GM19351 (cell line): ENCODE data around the gene SLC35F4.
"Not testable (repeated sequence)": the region's sequence is repeated elsewhere in the genome, so short reads cannot be mapped to it uniquely, and the experiment has no call there.

ENCODE experiments used
- ATAC-seq: cut with Tn5 transposase; IDR thresholded peaks from one replicate; pipeline ENCODE4 v1.9.1; 2021; ENCODE audit warnings: mild to moderate bottlenecking, moderate library complexity; ENCODE audit not compliant: unreplicated experiment

The SLC35F4 gene

DNA sequence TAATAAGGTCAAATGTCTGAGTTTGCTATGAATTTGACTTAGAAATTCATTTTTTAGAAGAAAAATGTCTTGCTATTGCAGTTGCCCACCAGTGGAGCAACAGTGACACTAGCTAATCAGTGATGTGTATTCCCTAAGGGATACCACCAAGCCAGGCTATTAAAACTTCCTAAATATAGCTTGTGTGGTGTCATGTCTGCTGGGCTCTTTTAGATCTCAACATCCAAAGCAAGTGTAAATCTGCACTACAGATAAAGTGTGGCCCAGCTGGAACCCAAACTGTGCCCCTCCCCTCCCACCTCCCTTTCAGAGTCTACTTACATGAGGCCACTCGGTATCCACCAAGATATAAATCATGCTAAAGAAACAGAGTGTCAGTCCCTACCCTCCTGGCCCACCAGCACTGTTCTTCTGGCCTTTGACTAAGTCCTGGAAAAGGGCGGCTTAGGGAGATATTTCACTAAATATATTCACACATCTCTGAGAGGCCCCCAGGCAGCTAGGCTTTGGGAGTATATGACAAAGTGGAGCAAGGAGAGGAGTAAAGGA is 53.8 kb downstream of the SLC35F4 start:
- ATAC-seq: no peak

DNA sequence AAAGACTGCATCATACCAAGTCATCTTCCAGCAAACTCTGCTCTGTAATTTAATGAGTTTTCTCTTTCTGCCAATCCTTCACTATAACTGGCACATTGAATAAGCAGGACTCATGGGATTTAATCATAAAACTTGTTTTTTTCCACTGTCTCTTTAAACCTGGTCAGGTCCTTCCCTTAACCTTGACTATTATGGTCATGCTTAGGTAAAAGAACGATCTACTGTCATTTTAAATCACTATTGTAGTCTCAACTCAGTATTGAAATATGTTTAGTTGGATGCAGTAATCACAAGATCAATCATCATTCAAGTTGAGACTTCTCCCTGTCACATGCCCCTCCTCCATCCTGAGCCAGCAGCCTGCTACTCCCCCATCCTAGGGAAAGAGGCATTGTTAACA is 56.1 kb downstream of the SLC35F4 start:
- ATAC-seq: no peak

DNA sequence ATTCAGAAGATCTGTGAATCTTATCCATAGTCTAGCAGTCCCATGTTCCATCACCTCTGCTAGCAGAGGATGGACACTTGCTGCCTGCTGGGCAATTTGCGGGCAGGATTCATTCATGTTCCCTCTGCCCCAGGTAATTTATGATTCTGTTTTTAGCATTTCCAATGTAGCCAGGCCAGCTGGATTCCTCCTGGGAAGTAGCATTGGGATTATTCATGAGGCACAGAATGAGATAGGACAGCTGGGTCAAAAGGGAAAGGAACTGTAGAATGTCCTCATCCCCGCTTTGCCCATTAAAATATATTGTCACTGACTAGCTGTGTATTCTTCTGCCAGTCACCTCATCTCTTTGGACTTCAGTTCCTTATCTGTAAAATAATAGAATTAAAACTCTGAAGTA is 68.7 kb downstream of the SLC35F4 start:
- ATAC-seq: no peak

DNA sequence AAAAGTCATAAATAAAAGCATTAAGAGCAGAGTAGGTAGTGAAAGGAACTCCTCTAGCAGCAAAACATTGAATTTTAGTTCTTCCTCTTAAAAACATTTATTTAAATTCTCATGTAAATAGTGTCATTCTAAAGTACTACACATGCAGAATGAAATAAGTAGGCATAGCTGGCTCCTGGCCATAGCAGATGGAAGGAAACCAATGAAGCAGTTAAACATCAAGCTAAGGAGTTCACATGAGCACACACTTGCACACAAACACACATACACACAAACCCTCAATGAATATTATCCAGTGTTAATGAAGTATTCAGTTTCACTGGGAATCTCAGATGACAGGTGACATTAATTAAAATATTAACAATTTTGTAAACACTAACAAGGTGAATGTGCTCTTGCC is 69.3 kb downstream of the SLC35F4 start:
- no peak for ATAC-seq

DNA sequence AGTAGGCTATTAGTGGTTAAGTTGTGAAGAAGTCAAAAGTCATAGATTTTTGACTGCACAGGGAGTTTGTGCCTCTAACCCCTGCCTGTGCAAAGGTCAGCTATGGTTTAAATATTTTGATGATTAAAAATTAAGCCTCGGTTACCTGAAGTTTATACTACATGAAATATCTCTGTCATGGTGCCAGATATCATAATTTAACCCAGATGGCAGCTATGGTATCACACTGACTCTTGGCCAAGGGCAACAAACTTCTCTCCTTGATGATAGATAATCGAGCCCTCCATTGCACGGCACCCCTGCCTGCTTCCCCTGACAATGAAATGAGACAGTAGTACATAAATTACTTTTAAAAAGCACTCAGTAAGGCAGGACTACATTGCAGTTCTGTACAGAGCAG is 80.8 kb downstream of the SLC35F4 start:
- ATAC-seq: no peak

DNA sequence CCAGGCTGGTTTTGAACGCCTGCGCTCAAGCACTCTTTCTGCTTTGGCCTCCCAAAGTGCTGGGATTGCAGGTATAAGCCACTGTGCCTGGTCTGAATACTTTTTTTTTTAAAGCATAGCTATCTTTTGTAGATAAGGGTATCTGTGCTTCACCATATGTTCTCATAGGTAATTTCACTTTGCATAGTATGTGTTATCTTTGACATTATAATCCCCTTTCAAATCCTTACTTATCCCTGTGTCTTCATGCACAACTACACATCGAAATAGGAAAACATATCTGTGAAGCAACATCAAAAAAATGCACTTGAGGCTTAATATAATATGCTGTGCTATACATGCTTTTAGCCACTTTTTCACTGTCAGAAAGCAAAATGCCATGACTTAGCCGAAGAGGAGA is 94.1 kb downstream of the SLC35F4 start:
- no peak for ATAC-seq

DNA sequence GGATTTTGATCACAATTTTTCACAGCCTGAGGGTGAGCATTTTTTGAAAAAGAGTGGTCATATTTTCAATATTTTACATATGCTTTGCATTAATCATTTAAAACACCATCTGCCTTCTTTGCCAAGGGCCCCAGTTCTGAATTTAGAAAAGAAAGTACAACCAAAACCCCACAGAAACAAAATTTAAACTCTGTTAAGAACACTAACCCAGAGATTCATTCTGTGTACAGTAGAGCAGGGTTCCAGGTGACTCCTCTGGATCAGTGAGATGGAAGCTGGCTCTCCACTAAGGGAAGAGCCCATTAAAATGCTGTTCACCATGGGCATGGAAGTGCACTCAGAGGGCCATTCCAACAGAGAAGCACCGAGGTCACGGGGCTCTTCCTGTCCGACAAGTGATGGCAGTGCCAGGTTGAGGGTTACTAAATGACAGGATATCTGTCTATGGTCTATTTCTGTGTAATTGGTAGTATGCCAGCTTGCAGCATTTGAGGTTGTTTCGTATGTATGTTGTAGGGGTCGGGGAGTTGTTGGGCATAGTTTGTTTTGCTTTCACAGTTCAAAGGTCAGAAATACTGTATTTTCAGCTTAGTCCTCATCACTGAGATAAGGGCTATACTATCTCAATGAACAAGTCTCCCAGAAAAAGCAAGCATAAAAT is 95.9 kb downstream of the SLC35F4 start:
- no peak for ATAC-seq

DNA sequence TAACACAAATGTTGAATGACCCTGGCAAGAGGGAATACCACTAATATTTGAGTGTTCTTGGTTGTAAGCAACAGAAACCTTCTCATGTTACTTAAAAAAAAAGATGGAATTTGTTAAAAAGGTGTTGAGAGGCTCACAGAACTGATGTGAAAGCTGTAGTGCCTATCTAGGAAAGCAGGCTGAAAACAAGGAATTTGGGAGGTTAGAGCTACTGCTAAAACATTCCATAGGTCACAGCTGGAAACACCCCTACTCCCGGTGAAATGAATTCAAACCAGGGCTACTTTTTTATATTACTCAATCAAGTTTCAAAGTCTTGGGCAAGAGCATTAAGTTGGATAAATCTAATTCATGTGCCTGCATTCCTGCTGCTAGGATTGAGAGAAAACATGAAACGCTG is 104.1 kb downstream of the SLC35F4 start:
- no peak for ATAC-seq

DNA sequence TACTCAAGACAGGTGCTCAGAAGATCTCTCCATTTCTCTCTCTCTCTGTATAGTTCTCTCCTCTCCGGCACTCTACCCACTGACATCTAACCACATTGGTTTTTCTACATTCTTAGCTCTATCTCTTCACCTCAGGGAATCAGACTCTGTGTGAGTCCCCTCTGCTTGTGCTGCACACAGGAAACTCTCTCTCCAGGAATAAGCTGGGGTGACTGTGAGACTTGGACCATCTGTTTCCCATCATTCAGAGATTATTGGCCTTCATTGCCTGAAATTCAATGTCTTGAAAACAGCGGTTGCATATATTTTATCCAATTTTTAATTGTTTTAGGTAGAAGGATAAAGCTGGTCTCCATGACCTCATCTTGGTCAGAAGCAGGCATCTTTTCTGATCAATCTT is 105.0 kb downstream of the SLC35F4 start:
- no peak for ATAC-seq

DNA sequence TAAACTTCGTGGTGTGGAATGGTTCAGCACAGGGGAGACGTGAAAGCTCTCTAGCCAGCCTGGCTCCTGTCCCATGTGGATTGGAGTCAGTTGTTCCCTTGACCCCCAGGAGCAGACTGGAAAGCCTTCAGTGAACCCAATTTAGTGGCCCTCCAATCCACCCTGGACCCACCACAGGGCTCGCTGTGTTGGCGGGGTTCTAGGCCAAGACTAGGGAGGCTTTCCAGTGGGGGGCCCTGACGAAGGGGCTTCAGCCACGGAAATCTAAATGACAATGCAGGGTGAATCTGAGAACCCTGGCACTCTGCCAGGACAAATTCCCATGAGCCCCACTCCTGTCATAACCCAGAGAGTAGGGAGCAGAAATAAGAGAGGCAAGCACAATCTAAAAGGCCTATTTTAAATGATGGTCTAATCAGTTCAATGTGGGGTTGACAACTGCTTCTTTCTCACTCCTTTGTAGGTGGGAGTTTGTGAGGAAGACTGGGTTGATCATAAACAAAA is 110.8 kb downstream of the SLC35F4 start:
- no peak for ATAC-seq

DNA sequence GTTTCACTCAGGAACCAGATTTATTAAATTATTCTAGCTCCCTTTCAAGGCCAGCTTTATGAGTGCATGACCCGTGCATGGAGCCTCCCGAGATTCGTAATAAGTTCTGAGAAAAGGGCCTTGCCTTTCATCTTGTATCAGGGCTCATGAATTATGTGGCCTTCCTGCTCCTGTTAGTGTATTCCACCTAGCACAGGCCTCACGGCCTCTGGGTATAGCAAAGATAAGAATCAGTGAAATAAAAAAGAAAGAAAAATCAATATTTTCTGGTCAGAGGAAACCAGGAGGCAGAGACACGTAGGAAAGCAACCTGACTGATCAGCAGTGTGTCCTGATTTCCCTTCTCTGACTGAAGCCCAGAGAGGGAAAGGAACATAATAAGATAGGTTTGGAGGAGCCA is 111.4 kb downstream of the SLC35F4 start:
- no peak for ATAC-seq

DNA sequence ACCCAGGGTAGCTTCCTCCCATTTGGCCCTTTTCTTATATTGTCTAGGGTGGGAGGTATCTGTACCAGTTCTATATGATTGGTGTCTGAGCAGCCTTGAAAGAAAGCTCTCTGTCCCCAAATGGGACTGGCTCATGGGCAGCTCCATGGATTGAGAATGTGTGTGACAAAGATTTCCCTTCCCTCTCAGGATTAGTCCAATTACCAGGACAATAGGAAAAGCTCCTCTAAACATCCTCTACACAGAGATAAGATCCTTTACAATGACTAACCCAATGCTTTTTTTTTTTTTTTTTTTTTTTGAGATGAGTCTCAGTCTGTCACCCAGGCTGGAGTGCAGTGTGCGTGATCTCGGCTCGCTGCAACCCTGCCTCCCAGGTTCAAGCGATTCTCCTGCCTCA is 112.1 kb downstream of the SLC35F4 start:
- ATAC-seq: no peak

DNA sequence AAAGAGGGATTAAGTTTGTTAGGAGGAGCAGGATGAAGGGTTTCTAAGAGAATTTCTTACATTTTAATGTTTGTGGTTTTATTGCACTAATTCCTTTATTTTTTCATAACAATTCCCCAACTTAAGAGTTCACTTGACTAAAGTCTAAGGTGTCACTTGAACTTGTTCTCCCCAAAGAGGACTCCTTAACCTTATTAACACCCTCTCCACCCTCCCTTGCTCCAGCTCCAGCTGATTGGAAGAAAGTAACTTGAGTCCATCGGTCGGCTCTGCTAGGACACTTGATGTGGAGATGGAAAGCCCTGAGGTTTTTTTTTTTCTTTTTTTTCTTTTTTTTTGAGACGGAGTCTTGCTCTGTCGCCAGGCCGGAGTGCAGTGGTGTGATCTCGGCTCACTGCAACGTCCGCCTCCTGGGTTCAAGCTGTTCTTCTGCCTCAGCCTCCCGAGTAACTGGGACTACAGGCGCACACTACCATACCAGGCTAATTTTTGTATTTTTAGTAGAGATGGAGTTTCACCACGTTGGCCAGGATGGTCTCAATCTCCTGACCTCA is 113.7 kb downstream of the SLC35F4 start:
- not testable (repeated sequence) for ATAC-seq

DNA sequence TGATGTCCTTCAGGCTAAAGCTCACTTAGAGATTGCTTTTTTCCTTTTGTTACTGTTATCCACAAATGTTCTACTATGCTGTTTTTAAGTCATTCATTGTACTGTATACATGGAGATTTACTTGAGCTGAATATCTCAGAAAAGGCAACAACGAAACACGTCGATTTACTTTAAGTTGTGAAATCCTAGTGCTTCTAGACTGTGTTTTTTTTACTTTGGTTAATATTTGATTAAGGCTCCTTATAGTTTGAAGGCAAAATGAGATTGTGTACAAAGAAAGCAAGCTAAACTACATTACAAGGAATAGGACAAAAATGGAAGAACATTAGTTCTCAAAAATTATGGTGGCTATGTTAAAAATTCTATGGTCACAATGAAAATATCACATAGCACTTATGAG is 114.5 kb downstream of the SLC35F4 start:
- ATAC-seq: no peak

DNA sequence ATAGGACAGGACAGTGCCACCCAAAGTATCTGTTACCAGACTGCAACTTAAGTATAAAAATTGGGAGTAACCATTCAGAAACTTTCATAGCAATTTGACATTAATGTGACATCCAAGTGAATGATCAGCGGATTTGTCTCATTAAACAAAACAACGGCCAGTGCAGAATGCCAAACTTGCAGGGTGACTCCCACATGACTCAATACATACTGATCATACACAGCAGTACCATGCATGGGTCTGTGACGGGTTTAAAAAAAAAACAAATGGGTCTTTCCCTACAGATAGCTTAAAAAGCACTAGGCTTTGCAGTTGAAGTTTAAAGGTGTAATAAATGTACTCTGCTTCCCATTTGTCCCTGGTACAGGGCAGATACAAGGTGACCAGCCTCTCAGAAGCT is 116.6 kb downstream of the SLC35F4 start:
- no peak for ATAC-seq

DNA sequence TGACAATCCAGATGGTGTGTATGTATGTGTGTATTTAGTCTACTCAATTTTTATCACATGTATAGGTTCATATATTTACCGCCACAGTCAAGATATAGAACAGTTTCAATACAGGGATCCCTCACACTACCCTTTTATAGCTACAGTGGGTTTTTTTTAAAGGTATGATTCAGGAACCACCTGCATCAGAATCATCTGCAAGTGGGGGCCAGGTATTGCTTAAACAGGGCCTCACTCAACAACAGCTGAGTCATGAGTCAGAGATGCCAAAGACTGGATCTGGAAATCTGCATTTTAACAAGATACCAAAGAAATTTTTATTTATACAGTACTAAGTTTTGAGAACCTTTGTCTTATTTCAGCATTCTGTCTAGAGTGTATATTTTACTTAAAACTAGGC is 117.6 kb downstream of the SLC35F4 start:
- no peak for ATAC-seq

DNA sequence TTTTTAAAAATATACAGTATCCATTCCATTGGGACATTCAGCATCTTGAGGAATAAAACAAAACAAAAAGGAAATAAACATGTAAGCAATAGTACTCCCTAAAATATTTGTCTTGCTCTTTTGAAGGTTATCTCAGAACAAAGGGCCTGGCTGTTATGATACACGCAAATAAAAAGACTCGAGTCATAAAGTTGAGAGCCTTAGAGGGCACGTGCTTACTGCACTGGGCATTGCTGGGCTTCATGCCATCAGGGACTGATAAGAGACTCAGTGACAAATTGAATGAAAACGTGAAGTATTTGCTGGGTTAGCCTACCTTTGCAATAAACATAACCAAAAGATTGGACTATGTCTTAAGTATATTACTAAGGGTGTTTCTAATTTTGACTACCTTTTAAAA is 118.9 kb downstream of the SLC35F4 start:
- no peak for ATAC-seq

DNA sequence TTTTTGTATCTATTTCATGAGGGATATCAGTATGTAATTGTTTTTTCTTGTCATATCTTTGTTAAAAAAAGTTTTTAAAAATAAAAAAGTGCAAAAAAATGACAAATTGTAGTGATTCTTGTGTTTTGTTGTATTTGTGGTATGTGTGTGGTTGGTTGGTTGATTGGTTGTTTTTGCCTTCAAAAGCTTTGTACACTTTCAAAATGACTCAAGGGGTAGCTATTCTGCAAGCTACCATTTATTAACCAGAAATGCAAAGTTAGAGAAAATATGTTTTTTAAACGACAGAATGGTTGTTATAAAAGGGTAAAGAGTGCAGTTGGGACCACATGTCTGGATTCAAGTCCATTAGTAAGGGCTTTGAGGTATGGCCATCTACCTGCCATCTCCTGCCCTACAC is 119.3 kb downstream of the SLC35F4 start:
- ATAC-seq: no peak

DNA sequence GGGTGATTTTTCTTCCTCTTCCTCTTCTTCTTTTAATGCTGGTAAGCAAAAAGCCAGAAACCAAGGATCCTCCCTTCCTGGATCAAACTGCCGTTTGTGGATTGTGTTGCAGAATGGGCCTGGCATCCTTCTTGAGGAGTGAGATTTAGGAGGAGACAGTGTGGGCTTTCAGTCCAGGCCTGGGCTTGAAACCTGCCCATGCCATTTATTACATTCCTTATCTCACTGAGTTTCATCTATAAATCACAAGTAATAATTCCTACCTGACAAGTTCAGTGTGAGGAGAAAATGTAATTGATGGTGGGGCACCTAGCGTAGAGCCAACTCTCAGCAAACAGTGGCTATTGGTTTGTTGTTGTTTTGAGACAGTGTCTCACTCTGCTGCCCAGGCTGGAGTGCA is 126.4 kb downstream of the SLC35F4 start:
- ATAC-seq: no peak

DNA sequence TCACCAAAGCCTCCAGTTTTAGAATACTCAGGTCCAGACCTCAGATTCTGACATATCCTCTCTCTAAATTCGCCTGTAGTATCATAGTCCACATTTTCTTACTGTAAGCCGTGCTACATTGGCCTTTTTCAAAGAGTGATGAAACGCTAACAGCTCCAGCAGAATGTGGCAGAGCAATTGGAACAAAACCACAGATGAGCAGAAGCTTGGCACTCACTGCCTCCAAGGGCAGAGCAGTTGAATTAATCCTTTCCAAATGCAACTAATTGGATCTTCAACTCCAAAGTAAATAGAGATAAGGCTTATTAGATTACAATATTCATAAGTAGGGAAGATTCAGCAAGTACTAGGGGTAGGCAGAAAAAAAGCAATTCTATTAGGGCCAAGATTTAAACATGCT is 128.3 kb downstream of the SLC35F4 start:
- no peak for ATAC-seq

DNA sequence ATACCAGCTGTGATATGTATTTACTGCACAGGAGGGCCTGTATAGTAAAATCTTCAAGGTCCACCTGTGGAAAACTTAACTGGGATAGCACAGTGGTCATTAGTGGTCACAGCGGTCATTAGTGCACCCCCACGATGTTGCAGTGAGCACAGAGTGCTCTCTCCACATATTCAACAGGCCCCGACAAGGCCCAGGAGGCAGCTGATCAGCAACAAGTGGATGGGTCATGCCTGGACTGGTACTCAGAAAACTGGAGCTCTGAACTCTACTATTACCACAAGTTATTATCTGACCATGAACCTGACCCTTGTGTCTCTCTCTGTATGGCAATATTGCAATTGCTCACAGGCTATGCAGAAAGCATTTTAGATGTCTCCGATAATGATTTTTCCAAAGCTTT is 129.5 kb downstream of the SLC35F4 start:
- ATAC-seq: no peak

DNA sequence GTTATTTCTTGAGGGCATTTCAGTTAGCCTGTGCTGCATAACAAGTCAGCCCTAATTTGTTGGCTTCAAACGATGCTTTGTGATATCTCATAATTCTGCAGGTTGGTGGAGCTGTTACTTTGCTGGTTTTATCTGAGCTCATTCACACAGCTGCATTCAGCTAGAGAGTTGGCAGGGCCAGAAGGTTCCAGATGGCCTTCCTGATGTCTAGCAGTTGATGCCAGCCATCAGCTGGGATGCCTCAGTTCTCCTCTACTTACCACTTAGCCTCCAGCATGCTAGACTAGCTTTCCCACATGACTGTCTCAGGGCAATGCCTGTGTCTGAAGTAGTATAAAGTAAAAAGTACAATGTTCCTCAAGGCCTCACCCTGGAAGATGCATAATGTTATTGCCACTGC is 130.6 kb downstream of the SLC35F4 start:
- no peak for ATAC-seq
